ENCODE data around the gene SLC25A51. TPM values are rescaled to one million over a fixed set of nuclear protein-coding genes. Genes with fewer than 3 reads are reported as not detected.

The SLC25A51 gene
- total and polyA plus RNA-seq, 2 donors from 2014 or later = 10.7 to 25.5 TPM

DNA sequence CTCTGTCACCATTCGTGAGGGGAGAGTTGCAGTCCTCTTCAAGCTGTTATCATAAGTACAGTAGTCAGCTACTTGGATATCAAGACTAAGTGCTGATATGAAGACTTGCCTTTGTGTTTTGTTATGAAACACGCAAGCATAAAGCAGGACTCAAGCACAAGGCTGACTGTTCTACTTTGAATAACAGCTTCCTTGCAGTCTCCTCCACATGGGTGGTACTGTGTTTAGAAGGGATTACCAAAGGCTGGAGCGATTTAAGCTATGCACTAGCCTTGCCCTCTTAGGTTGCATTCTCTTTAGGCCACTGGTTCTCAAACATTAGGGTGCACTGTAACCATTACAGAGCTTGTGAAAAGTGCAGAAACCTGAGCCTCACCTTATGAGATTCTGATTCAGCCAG, 41.4 kb downstream of the SLC25A51 start:
- FAIRE-seq = no peak
- intact Hi-C loops (cut with DNase I) = no loop called here

DNA sequence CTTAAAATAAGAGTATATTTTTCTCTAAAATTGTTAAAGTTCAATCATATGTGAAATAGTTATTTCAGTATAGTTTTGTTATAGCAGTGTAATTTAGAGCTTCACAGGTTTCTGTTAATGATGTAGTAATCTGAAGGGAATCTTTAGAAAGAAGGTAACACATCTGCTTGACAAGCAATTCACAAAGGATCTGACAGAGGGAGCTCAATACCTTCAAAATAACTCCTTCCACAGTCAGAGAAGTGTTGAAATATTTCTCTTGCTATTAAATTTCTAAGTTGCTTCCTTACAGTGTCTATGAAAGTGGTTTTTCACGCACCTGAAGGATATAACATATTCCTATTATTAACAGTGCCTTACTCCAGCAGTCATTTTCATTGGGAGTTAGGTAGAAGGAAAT, 44.9 kb downstream of the SLC25A51 start:
- TF ChIP-seq, protein P1, sequence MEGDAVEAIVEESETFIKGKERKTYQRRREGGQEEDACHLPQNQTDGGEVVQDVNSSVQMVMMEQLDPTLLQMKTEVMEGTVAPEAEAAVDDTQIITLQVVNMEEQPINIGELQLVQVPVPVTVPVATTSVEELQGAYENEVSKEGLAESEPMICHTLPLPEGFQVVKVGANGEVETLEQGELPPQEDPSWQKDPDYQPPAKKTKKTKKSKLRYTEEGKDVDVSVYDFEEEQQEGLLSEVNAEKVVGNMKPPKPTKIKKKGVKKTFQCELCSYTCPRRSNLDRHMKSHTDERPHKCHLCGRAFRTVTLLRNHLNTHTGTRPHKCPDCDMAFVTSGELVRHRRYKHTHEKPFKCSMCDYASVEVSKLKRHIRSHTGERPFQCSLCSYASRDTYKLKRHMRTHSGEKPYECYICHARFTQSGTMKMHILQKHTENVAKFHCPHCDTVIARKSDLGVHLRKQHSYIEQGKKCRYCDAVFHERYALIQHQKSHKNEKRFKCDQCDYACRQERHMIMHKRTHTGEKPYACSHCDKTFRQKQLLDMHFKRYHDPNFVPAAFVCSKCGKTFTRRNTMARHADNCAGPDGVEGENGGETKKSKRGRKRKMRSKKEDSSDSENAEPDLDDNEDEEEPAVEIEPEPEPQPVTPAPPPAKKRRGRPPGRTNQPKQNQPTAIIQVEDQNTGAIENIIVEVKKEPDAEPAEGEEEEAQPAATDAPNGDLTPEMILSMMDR (IDR thresholded peaks at IDR 0.05; ENCODE audit: borderline replicate concordance, extremely low read depth, insufficient read depth) = no peak
- Histone ChIP-seq H3K4me3 (ENCODE audit: low read length in 3 of 3) (no peak overlapping the region), H3K9me3 (ENCODE audit: control insufficient read depth in 2 of 3, insufficient read depth in 1 of 3, low read length in 3 of 3) (no peaks in the 10 kb centered on the region), H3K4me1 (ENCODE audit: control insufficient read depth in 2 of 3, insufficient read depth in 2 of 3, low read depth in 1 of 3, low read length in 3 of 3) (no peaks in the 10 kb centered on the region), H3K36me3 (ENCODE audit: control insufficient read depth in 2 of 3, insufficient read depth in 3 of 3, low read length in 3 of 3) (peaks cover 10 to 20% (median 15%) of the 10 kb centered on the region in 3 donors), H3K9ac (ENCODE audit: low read length in 3 of 3) (no peak overlapping the region), H3K27ac (ENCODE audit: low read depth in 2 of 2, low read length in 2 of 2) (no peak overlapping the region), H3K27me3 (ENCODE audit: control insufficient read depth, insufficient read depth, low read length) (no peaks in the 10 kb centered on the region)
- no peak for DNase-seq
- FAIRE-seq = no peak
- intact Hi-C loops (cut with DNase I) = no loop called here

More for the DNA sequence above, 41.4 kb downstream of the SLC25A51 start:
- Histone ChIP-seq H3K9ac (ENCODE audit: low read length in 3 of 3) (no peak overlapping the region), H3K4me1 (ENCODE audit: control insufficient read depth in 2 of 3, insufficient read depth in 2 of 3, low read depth in 1 of 3, low read length in 3 of 3) (no peaks in the 10 kb centered on the region), H3K27me3 (ENCODE audit: control insufficient read depth, insufficient read depth, low read length) (no peaks in the 10 kb centered on the region), H3K36me3 (ENCODE audit: control insufficient read depth in 2 of 3, insufficient read depth in 3 of 3, low read length in 3 of 3) (peaks cover 10 to 21% (median 15%) of the 10 kb centered on the region in 3 donors), H3K9me3 (ENCODE audit: control insufficient read depth in 2 of 3, insufficient read depth in 1 of 3, low read length in 3 of 3) (no peaks in the 10 kb centered on the region), H3K27ac (ENCODE audit: low read depth in 2 of 2, low read length in 2 of 2) (no peak overlapping the region), H3K4me3 (ENCODE audit: low read length in 3 of 3) (no peak overlapping the region)
- TF ChIP-seq, protein P1 (IDR thresholded peaks at IDR 0.05; ENCODE audit: borderline replicate concordance, extremely low read depth, insufficient read depth) = no peak
- DNase-seq = no peak

DNA sequence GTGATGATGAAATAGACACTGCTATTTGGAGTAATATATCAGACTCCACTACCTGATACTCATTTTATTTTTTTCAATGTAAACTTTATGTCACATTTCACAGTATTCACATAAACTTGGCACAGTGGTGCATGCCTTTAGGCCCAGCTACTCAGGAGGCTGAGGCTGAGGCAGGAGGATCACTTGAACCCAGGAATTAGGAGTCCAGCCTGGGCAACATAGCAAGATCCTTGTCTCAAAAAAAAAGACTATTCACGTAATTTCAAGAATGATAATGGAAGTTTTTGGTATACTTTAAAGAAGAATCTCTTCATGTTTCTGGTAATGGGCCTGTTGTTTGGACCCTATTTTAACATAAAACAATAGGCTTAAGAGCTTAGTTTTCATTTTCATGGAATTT, 47.4 kb downstream of the SLC25A51 start:
- no peak for FAIRE-seq

More for the DNA sequence above, 47.4 kb downstream of the SLC25A51 start:
- H3K27ac ChIP-seq (ENCODE audit: low read depth in 2 of 2, low read length in 2 of 2) = no peak overlapping the region
- H3K4me1 ChIP-seq (ENCODE audit: control insufficient read depth in 2 of 3, insufficient read depth in 2 of 3, low read depth in 1 of 3, low read length in 3 of 3) = no peaks in the 10 kb centered on the region
- H3K36me3 ChIP-seq (ENCODE audit: control insufficient read depth in 2 of 3, insufficient read depth in 3 of 3, low read length in 3 of 3) = peaks cover 7 to 9% (median 9%) of the 10 kb centered on the region in 3 donors
- TF ChIP-seq, protein P1 (IDR thresholded peaks at IDR 0.05; ENCODE audit: borderline replicate concordance, extremely low read depth, insufficient read depth) = no peak
- H3K9me3 ChIP-seq (ENCODE audit: control insufficient read depth in 2 of 3, insufficient read depth in 1 of 3, low read length in 3 of 3) = no peaks in the 10 kb centered on the region
- no peak overlapping the region for H3K9ac ChIP-seq (ENCODE audit: low read length in 3 of 3)
- intact Hi-C loops (cut with DNase I) = no loop called here
- H3K27me3 ChIP-seq (ENCODE audit: control insufficient read depth, insufficient read depth, low read length) = no peaks in the 10 kb centered on the region
- no peak overlapping the region for H3K4me3 ChIP-seq (ENCODE audit: low read length in 3 of 3)
- DNase-seq = no peak

Measured in kidney (tissue), 14 donors.